Osteoblast (primary cell): ENCODE data around the gene BRD7. TPM values are rescaled to one million over a fixed set of nuclear protein-coding genes. Genes with fewer than 3 reads are reported as not detected.

Experiments used
- DNase-seq: peaks from one replicate; pipeline ENCODE4 v3.0.0; 2011; ENCODE audit warnings: low spot score, mixed read lengths; ENCODE audit not compliant: insufficient read length; ENCODE audit errors: missing footprints
- H2AFZ ChIP-seq: 2 replicates; pipeline ENCODE4 v1.6.0; 2011; ENCODE audit warnings: mild to moderate bottlenecking, low read length
- H3K27ac ChIP-seq: 2 replicates; pipeline ENCODE4 v1.5.1; 2011; ENCODE audit warnings: mild to moderate bottlenecking, low read depth, low read length, moderate library complexity
- H3K27me3 ChIP-seq: 2 replicates; pipeline ENCODE4 v1.6.0; 2012; ENCODE audit warnings: mild to moderate bottlenecking, control low read depth, inconsistent platforms, low read length, moderate library complexity; ENCODE audit not compliant: insufficient read depth
- H3K36me3 ChIP-seq: 2 replicates; pipeline ENCODE4 v1.5.1; 2011; ENCODE audit warnings: mild to moderate bottlenecking, low read length, control low read depth, moderate library complexity; ENCODE audit not compliant: insufficient read depth
- H3K4me1 ChIP-seq: 2 replicates; pipeline ENCODE4 v1.5.1; 2011; ENCODE audit warnings: mild to moderate bottlenecking, low read length, control low read depth, moderate library complexity; ENCODE audit not compliant: insufficient read depth
- H3K4me2 ChIP-seq: 2 replicates; pipeline ENCODE4 v1.6.0; 2011; ENCODE audit warnings: mild to moderate bottlenecking, low read length; ENCODE audit not compliant: insufficient read depth
- H3K4me3 ChIP-seq: fragments of 200-600 bp; sonication (generic); 3 replicates; pipeline ENCODE4 v1.5.1; 2012; ENCODE audit warnings: mild to moderate bottlenecking, low read length, inconsistent platforms; ENCODE audit not compliant: insufficient read depth
- H3K79me2 ChIP-seq: 2 replicates; pipeline ENCODE4 v1.6.0; 2012; ENCODE audit warnings: mild to moderate bottlenecking, low read length, control low read depth, inconsistent platforms; ENCODE audit not compliant: insufficient read depth
- H3K9me3 ChIP-seq: 2 replicates; pipeline ENCODE4 v1.5.1; 2011; ENCODE audit warnings: low read depth, low read length, control low read depth
- H4K20me1 ChIP-seq: 2 replicates; pipeline ENCODE4 v1.6.0; 2012; ENCODE audit warnings: mild to moderate bottlenecking, low read length, control low read depth; ENCODE audit not compliant: insufficient read depth
- total RNA-seq: library from RNA; depleted of rRNA; stranded (reverse); fragments of >200 nt; gene quantifications from 2 replicates; pipeline ENCODE4 v1.2.3, GENCODE V29; 2012
- TF ChIP-seq, protein P1 (sequence below): IDR thresholded peaks from 2 replicates; pipeline ENCODE4 v1.5.1; 2011; ENCODE audit warnings: mild to moderate bottlenecking, low read depth, low read length, moderate library complexity; ENCODE audit errors: extremely low read depth

Gene BRD7
- total RNA-seq, 1 donor: 22.8 TPM

DNA sequence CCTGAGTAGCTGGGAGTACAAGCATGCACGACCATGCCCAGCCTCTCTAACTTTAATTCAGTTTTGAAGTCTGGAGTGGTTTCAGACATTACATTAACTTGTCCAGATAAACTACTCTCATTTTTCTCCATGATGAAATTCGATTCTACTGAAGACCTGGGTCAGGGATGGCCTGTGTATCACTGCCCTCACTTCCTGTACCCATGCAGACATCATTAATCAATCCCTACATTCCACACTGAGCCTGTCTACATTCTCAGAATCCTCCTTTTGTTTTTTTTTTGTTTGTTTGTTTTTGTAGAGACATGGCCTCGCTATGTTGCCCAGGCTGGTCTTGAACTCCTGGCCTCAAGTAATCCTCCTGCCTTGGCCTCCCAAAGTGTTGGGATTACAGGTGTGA, 79.9 kb downstream of the BRD7 start:
- Histone ChIP-seq H3K36me3 (peaks cover 24% of the 10 kb centered on the region), H3K4me3 (no peak overlapping the region), H3K4me1 (peaks cover 7% of the 10 kb centered on the region), H3K27me3 (no peaks in the 10 kb centered on the region), H3K79me2 (peaks cover 41% of the 10 kb centered on the region), H2AFZ (no peak overlapping the region), H3K27ac (no peak overlapping the region), H4K20me1 (peaks cover 42% of the 10 kb centered on the region), H3K4me2 (no peak overlapping the region), H3K9me3 (no peaks in the 10 kb centered on the region)
- no peak for DNase-seq
- TF ChIP-seq, protein P1, sequence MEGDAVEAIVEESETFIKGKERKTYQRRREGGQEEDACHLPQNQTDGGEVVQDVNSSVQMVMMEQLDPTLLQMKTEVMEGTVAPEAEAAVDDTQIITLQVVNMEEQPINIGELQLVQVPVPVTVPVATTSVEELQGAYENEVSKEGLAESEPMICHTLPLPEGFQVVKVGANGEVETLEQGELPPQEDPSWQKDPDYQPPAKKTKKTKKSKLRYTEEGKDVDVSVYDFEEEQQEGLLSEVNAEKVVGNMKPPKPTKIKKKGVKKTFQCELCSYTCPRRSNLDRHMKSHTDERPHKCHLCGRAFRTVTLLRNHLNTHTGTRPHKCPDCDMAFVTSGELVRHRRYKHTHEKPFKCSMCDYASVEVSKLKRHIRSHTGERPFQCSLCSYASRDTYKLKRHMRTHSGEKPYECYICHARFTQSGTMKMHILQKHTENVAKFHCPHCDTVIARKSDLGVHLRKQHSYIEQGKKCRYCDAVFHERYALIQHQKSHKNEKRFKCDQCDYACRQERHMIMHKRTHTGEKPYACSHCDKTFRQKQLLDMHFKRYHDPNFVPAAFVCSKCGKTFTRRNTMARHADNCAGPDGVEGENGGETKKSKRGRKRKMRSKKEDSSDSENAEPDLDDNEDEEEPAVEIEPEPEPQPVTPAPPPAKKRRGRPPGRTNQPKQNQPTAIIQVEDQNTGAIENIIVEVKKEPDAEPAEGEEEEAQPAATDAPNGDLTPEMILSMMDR: no peak

DNA sequence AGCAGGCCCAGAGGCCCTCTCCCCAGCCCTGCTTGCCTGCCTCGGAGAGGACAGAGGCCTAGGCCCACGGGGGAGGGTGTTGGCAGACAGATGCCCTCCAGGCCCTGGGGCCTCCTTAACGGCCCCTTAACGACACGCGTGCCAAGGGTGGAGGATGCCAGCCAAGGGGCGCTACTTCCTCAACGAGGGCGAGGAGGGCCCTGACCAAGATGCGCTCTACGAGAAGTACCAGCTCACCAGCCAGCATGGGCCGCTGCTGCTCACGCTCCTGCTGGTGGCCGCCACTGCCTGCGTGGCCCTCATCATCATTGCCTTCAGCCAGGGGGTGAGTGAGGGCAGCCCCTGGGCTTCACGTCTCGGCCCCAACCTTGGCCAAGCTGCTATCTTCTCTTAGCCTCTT, 80.8 kb downstream of the BRD7 start:
- H3K4me3 ChIP-seq: no peak overlapping the region
- H3K4me2 ChIP-seq: no peak overlapping the region
- H3K27ac ChIP-seq: no peak overlapping the region
- TF ChIP-seq, protein P1: no peak
- H3K4me1 ChIP-seq: peaks cover 7% of the 10 kb centered on the region
- H3K79me2 ChIP-seq: peaks cover 50% of the 10 kb centered on the region
- H3K27me3 ChIP-seq: no peaks in the 10 kb centered on the region
- DNase-seq: peak; percentile 73
- H4K20me1 ChIP-seq: peaks cover 48% of the 10 kb centered on the region
- H3K36me3 ChIP-seq: peaks cover 16% of the 10 kb centered on the region
- H3K9me3 ChIP-seq: no peaks in the 10 kb centered on the region
- H2AFZ ChIP-seq: no peak overlapping the region

DNA sequence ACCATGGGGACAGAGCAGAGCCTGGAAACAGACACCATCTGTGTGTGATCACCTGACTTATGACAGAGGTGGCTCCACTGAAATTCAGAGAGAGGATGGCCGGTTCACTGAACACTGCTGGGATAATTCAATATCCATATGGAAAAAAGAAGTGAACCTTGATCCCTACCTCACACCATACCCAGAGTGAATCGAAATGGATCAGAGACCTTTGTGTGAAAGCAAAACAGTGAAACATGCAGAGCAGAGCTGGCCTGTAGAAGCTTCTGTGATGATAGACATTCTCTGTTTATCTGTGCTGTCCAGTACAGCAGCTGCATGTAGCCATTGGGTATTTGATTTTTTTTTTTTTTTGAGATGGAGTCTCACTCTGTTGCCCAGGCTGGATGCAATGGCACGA, 82.1 kb downstream of the BRD7 start:
- TF ChIP-seq, protein P1: no peak
- peaks cover 60% of the 10 kb centered on the region for H3K79me2 ChIP-seq
- no peak overlapping the region for H3K27ac ChIP-seq
- H3K36me3 ChIP-seq: peaks cover 5% of the 10 kb centered on the region
- H3K4me3 ChIP-seq: no peak overlapping the region
- no peak overlapping the region for H3K4me2 ChIP-seq
- peaks cover 54% of the 10 kb centered on the region for H4K20me1 ChIP-seq
- H3K4me1 ChIP-seq: peaks cover 15% of the 10 kb centered on the region
- H2AFZ ChIP-seq: no peak overlapping the region
- DNase-seq: peak; percentile 31
- H3K9me3 ChIP-seq: no peaks in the 10 kb centered on the region
- H3K27me3 ChIP-seq: no peaks in the 10 kb centered on the region

DNA sequence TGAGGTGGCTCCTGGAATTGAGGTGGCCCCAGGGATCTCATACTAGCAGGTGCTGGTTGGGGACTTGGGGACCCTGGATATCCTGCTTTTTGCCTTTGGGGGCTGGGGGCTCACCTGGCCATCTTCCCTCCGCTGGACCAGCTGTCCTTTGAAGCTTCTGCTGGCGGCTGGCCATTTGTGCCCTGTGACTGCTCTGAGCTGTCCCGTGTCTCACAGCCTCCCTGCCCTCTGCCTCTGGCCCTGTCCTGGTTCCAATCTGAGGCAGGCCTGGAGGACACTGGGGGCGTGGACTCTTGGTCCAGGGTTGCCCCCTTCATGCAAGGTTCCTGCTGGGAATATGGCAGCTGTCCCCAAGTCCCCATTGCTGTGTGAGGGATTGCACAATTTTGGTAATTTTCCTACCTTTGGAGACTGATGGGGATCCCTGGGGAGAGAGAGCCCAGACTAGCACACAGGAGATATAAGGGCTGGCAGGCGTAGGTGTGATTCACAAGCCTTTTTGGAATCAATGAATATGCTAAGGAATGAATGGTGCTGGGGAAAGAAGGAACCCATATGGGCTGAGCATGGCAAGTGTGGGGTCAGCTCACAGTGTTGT, 83.3 kb downstream of the BRD7 start:
- TF ChIP-seq, protein P1: no peak
- no peak overlapping the region for H3K27ac ChIP-seq
- no peak overlapping the region for H2AFZ ChIP-seq
- H3K4me1 ChIP-seq: peaks cover 20% of the 10 kb centered on the region
- DNase-seq: peak; percentile 62
- no peaks in the 10 kb centered on the region for H3K27me3 ChIP-seq
- peaks cover 62% of the 10 kb centered on the region for H4K20me1 ChIP-seq
- no peak overlapping the region for H3K4me3 ChIP-seq
- peaks cover 72% of the 10 kb centered on the region for H3K79me2 ChIP-seq
- no peaks in the 10 kb centered on the region for H3K9me3 ChIP-seq
- H3K36me3 ChIP-seq: peaks cover 5% of the 10 kb centered on the region
- H3K4me2 ChIP-seq: no peak overlapping the region
